Suprapubic skin (tissue), 4 donors: Measurements from ENCODE around the gene CNTRL. TPM values are rescaled to one million over a fixed set of nuclear protein-coding genes. Genes with fewer than 3 reads are reported as not detected.

Source experiments
- DNase-seq, 2 donors: peaks; one replicate each; pipeline ENCODE4 v3.0.0-alpha.2; 2019; ENCODE audit warnings: low spot score in 2 of 2
- H3K27ac ChIP-seq: fragments of 200-600 bp; sonication (generic); one replicate; pipeline ENCODE4 v1.5.1; 2019
- H3K27me3 ChIP-seq: fragments of 200-600 bp; sonication (generic); one replicate; pipeline ENCODE4 v1.5.1; 2019
- H3K36me3 ChIP-seq: fragments of 200-600 bp; sonication (generic); one replicate; pipeline ENCODE4 v1.5.1; 2019
- H3K4me1 ChIP-seq: fragments of 200-600 bp; sonication (generic); one replicate; pipeline ENCODE4 v1.5.1; 2019
- H3K4me3 ChIP-seq: fragments of 200-600 bp; sonication (generic); one replicate; pipeline ENCODE4 v1.5.1; 2019; ENCODE audit warnings: mild to moderate bottlenecking
- H3K9me3 ChIP-seq: fragments of 200-600 bp; sonication (generic); one replicate; pipeline ENCODE4 v1.5.1; 2019
- EP300 ChIP-seq: sonication (generic); formaldehyde crosslinking; IDR thresholded peaks from one replicate; pipeline ENCODE4 v1.6.1; 2017; ENCODE audit warnings: antibody characterized with exemption
- POLR2A ChIP-seq, 2 donors: fragments of 450-650 bp; IDR thresholded peaks; one replicate each; pipeline ENCODE4 v1.6.1; 2017; ENCODE audit warnings: antibody characterized with exemption in 2 of 2, mild to moderate bottlenecking in 2 of 2, moderate library complexity in 2 of 2
- POLR2AphosphoS5 ChIP-seq, 3 donors: sonication (generic); formaldehyde crosslinking; IDR thresholded peaks; one replicate each; pipeline ENCODE4 v1.6.1; 2017; ENCODE audit warnings: antibody characterized with exemption in 3 of 3
- WGBS: methylation state at CpG from one replicate; pipeline ENCODE4 v1.1.5; 2018; 5-methylcytosine and 5-hydroxymethylcytosine counted together
- total RNA-seq, 4 donors: library from RNA; depleted of rRNA; stranded (reverse); fragments of >200 nt; gene quantifications; one replicate each; pipeline ENCODE4 v1.1.0, GENCODE V29; 2016
- TF ChIP-seq, protein P1 (sequence below), 2 donors: fragments of 200-600 bp in 1 of 2; fragments of 450-650 bp in 1 of 2; sonication (generic) in 1 of 2; IDR thresholded peaks; one replicate each; pipeline ENCODE4 v1.5.1; 2016 to 2019; ENCODE audit warnings: antibody characterized with exemption in 2 of 2, mild to moderate bottlenecking in 1 of 2, moderate library complexity in 1 of 2

CNTRL gene
- total RNA-seq, 4 donors from 2014 or later: 6.4 to 24.6 (median 13.6) TPM

- Histone ChIP-seq H3K4me3 (no peak overlapping the region), H3K9me3 (no peaks in the 10 kb centered on the region), H3K27me3 (no peaks in the 10 kb centered on the region), H3K27ac (no peak overlapping the region), H3K4me1 (peaks cover 9% of the 10 kb centered on the region), H3K36me3 (peaks cover 65% of the 10 kb centered on the region)
- WGBS: 67% methylated on average over 1 of the region's 1 CpG
- DNase-seq: no peak
- TF ChIP-seq POLR2AphosphoS5 (IDR thresholded peaks at IDR 0.05): no peak
- TF ChIP-seq EP300: no peak
- TF ChIP-seq, protein P1, sequence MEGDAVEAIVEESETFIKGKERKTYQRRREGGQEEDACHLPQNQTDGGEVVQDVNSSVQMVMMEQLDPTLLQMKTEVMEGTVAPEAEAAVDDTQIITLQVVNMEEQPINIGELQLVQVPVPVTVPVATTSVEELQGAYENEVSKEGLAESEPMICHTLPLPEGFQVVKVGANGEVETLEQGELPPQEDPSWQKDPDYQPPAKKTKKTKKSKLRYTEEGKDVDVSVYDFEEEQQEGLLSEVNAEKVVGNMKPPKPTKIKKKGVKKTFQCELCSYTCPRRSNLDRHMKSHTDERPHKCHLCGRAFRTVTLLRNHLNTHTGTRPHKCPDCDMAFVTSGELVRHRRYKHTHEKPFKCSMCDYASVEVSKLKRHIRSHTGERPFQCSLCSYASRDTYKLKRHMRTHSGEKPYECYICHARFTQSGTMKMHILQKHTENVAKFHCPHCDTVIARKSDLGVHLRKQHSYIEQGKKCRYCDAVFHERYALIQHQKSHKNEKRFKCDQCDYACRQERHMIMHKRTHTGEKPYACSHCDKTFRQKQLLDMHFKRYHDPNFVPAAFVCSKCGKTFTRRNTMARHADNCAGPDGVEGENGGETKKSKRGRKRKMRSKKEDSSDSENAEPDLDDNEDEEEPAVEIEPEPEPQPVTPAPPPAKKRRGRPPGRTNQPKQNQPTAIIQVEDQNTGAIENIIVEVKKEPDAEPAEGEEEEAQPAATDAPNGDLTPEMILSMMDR (IDR thresholded peaks at IDR 0.05): no peak
- TF ChIP-seq POLR2A (IDR thresholded peaks at IDR 0.05): no peak
These were observed 67.0 kb downstream of the CNTRL start for GRCh38 chr9:121141706-121142105.

DNA sequence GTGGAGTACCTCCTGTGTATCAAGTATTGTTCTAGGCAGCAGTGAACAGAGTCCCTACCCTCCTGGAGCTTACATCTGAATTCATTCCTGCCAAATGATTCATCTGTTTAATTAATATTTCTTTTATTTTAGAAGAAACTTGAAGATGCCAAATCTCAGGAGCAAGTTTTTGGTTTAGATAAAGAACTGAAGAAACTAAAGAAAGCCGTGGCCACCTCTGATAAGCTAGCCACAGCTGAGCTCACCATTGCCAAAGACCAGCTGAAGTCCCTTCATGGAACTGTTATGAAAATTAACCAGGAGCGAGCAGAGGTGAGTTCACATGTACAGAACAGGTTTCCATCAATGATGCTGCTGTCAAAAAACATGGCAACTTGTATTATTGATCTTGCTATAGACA is 69.0 kb downstream of the CNTRL start:
- H3K4me1 ChIP-seq: peaks cover 5% of the 10 kb centered on the region
- no peak overlapping the region for H3K4me3 ChIP-seq
- 91% methylated on average over 2 of the region's 2 CpGs for WGBS
- no peak for TF ChIP-seq EP300
- TF ChIP-seq POLR2AphosphoS5 (IDR thresholded peaks at IDR 0.05): no peak
- TF ChIP-seq POLR2A (IDR thresholded peaks at IDR 0.05): no peak
- TF ChIP-seq, protein P1 (IDR thresholded peaks at IDR 0.05): no peak
- H3K27ac ChIP-seq: no peak overlapping the region
- H3K9me3 ChIP-seq: no peaks in the 10 kb centered on the region
- H3K36me3 ChIP-seq: peaks cover 81% of the 10 kb centered on the region
- no peak for DNase-seq
- H3K27me3 ChIP-seq: no peaks in the 10 kb centered on the region

GRCh38 chr9:121144482-121144881 is 69.7 kb downstream of the CNTRL start:
- H3K4me1 ChIP-seq: peaks cover 5% of the 10 kb centered on the region
- no peaks in the 10 kb centered on the region for H3K9me3 ChIP-seq
- 81% methylated on average over 2 of the region's 2 CpGs for WGBS
- DNase-seq: no peak
- H3K27ac ChIP-seq: no peak overlapping the region
- no peaks in the 10 kb centered on the region for H3K27me3 ChIP-seq
- TF ChIP-seq, protein P1 (IDR thresholded peaks at IDR 0.05): no peak
- TF ChIP-seq POLR2A (IDR thresholded peaks at IDR 0.05) (no peak), POLR2AphosphoS5 (IDR thresholded peaks at IDR 0.05) (no peak), EP300 (no peak)
- peaks cover 83% of the 10 kb centered on the region for H3K36me3 ChIP-seq
- no peak overlapping the region for H3K4me3 ChIP-seq

GRCh38 chr9:121150188-121150587 is 75.4 kb downstream of the CNTRL start:
- TF ChIP-seq EP300 (no peak), POLR2A (IDR thresholded peaks at IDR 0.05) (no peak), POLR2AphosphoS5 (IDR thresholded peaks at IDR 0.05) (no peak)
- TF ChIP-seq, protein P1 (IDR thresholded peaks at IDR 0.05): no peak
- Histone ChIP-seq H3K9me3 (no peaks in the 10 kb centered on the region), H3K4me3 (no peak overlapping the region), H3K4me1 (no peaks in the 10 kb centered on the region), H3K27me3 (no peaks in the 10 kb centered on the region), H3K36me3 (peaks cover 78% of the 10 kb centered on the region), H3K27ac (no peak overlapping the region)
- WGBS: 60% methylated on average over 2 of the region's 2 CpGs
- DNase-seq: no peak

DNA sequence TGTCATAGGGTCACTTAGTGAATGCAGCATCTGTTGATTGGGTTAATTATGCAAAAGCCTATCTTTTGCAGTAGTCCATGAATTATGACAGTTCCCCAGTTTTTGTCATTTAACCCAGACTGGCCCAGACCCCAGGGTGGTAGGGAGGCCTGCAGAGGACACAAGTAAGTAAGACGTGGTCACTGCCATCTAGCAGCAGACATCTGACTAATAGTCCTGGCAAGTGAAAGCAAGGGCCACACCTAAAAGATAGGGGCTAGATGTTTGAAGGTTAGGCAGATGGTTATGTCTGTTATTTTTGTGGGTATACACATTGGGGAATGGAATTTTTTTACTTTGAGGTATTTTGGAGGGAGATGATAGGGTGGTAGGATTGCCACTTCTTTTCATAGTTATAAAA is 78.9 kb downstream of the CNTRL start:
- H3K4me1 ChIP-seq: no peaks in the 10 kb centered on the region
- no peaks in the 10 kb centered on the region for H3K9me3 ChIP-seq
- TF ChIP-seq POLR2AphosphoS5 (IDR thresholded peaks at IDR 0.05): no peak
- no peak for TF ChIP-seq EP300
- H3K27ac ChIP-seq: no peak overlapping the region
- WGBS: 33% methylated on average over 1 of the region's 1 CpG
- DNase-seq: no peak
- H3K4me3 ChIP-seq: no peak overlapping the region
- peaks cover 58% of the 10 kb centered on the region for H3K36me3 ChIP-seq
- no peaks in the 10 kb centered on the region for H3K27me3 ChIP-seq

- H3K27me3 ChIP-seq: no peaks in the 10 kb centered on the region
- H3K27ac ChIP-seq: no peak overlapping the region
- WGBS: 92% methylated on average over 6 of the region's 6 CpGs
- TF ChIP-seq POLR2AphosphoS5 (IDR thresholded peaks at IDR 0.05) (no peak), EP300 (no peak), POLR2A (IDR thresholded peaks at IDR 0.05) (no peak)
- TF ChIP-seq, protein P1 (IDR thresholded peaks at IDR 0.05): no peak
- peaks cover 59% of the 10 kb centered on the region for H3K36me3 ChIP-seq
- H3K4me1 ChIP-seq: no peaks in the 10 kb centered on the region
- DNase-seq: no peak
- no peak overlapping the region for H3K4me3 ChIP-seq
- H3K9me3 ChIP-seq: no peaks in the 10 kb centered on the region
These were observed 80.0 kb downstream of the CNTRL start for GRCh38 chr9:121154782-121155181.
